HG03575 (cell line): ENCODE results near the gene LRPAP1.

Source experiments
- ATAC-seq: cut with Tn5 transposase; IDR thresholded peaks from one replicate; pipeline ENCODE4 v1.9.1; 2021; ENCODE audit not compliant: unreplicated experiment, insufficient number of reproducible peaks, low FRiP score; ENCODE audit errors: extremely low read depth

Gene LRPAP1

GRCh38 chr4:3522651-3523050 is 9.6 kb downstream of the LRPAP1 start:
- no peak for ATAC-seq

- no peak for ATAC-seq
Observed at GRCh38 chr4:3522326-3522640, 9.9 kb downstream of the LRPAP1 start.

- ATAC-seq, result no peak
Observed at GRCh38 chr4:3521621-3522325, 10.4 kb downstream of the LRPAP1 start.

DNA sequence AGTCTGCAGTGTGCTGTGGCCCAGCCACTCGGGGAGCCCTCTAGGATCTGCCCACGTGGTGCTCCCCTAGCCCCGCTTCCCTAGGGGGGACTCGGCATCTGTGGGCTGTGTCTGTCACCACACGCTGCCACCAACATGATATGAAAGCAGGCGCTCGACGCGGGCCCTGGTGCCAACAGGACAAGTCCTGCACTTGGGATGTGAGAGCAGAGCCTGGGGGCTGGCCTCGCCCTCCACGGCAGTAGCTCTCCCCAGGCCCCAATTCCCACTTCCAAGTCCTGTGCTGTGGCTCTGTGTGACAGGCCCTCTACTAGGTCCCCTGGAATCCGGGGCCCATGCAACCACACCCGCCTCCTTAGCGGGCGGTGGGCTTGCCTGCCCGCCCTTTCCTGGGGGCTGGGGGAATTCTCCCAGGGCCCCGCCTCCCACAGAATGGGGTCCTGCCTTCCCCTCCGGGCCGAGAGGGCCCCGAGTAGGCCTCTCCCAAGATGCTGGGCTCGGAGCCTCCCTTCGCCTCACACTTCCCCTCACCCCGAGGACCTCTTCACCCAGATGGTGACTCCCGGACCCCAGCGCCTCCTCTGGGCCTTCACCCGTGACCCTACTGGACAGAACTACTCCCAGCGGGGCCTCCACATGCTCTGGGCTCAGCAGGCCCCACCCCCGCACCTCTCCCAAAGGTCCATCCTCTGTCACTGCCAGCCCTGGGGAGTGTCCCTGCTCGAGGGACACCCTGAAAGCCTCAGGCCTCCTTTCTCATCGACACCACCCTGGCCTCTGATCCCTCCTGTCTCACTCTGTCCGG is 11.2 kb downstream of the LRPAP1 start:
- ATAC-seq, result no peak

GRCh38 chr4:3520276-3520675 is 11.9 kb downstream of the LRPAP1 start:
- ATAC-seq, result no peak

DNA sequence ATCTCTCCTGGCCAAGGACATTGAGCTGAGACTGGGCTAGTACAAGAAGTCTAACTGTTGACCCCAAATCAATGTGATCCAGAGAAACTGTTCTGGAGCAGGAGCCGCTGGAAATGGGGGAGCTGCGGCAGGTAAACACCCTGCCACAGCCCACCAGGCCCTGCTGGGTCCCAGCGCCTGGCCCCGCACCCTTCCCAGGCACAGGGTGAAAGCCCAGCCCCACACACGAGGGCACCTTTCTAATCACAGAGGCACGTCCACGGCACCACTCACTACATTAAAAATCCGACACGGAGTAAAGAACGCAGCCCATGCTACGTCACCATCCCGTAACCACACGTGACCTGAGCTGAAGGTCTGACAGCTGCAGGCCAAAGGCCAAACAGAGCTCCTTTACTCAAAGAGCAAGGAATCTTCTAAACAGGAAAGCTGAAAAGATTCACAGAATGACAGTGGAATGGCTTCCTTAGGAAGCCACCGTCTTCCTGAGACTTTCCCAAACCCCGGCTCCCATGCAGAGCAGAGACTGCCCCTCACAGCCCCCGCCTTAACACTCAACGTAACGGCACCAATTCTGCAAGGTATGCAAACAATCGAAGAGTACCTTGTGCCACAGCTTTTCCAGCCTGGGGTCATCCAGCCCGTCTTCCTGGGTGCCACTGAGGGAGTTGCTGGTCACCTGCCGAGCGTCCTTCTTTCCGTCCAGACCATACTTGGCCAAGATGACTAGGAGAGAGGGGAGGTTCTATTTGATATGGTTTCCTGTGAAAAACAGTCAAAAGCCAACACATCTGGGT is 12.6 kb downstream of the LRPAP1 start:
- ATAC-seq, result no peak

GRCh38 chr4:3518941-3519340 is 13.3 kb downstream of the LRPAP1 start:
- no peak for ATAC-seq

DNA sequence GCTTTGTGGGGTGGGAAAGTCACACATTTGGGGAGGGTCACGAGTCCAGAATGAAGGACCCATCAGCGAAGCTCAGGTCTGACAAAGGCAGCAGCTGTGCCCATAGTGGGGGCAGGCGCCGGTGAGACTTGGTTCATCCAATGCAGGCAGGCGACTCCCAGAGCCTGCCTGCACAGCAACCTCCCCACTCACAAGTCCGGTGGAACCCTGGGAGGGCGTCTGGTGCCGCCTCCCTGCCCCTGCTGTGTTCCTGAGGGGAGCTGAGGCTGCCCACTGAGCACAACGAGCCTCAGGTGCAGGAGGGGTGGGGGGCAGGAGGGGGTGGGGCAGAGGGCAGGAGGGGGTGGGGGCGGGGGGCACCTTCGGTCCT is 13.7 kb downstream of the LRPAP1 start:
- ATAC-seq, result no peak

GRCh38 chr4:3517731-3518510 is 14.3 kb downstream of the LRPAP1 start:
- ATAC-seq, result no peak

GRCh38 chr4:3516836-3517730 is 15.1 kb downstream of the LRPAP1 start:
- ATAC-seq, result no peak

GRCh38 chr4:3516061-3516835 is 16.0 kb downstream of the LRPAP1 start:
- no peak for ATAC-seq

- ATAC-seq, result no peak
Observed at GRCh38 chr4:3515646-3516045, 16.6 kb downstream of the LRPAP1 start.

GRCh38 chr4:3514806-3515501 is 17.3 kb downstream of the LRPAP1 start:
- ATAC-seq, result no peak

DNA sequence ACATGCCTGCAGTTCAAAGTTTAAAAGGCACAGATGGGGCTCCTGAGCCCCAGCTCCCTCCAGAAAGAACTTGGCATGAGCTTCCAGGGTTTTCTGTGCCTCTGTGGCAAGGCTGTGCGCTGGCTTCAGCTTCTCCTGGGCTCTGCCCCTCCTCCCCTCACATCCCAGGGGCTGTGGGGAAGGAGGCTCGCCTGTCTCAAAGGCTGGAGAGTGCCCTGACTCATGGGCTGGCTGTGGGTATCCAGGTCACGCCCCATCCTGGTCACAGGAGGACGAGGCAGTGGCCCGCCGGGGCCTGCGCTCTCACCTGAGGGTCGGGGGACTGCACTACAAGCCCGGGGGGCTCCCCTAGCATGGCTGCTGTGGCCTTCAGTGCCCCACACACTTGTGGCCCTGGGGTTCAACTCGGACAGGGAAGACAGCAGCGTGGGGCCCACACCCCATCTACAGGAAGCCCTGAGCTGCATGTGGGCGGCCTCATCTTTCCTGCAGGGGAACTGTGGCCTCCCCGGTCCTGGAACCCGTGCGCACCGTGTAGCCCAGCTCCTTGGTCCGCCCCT is 17.9 kb downstream of the LRPAP1 start:
- ATAC-seq, result no peak

DNA sequence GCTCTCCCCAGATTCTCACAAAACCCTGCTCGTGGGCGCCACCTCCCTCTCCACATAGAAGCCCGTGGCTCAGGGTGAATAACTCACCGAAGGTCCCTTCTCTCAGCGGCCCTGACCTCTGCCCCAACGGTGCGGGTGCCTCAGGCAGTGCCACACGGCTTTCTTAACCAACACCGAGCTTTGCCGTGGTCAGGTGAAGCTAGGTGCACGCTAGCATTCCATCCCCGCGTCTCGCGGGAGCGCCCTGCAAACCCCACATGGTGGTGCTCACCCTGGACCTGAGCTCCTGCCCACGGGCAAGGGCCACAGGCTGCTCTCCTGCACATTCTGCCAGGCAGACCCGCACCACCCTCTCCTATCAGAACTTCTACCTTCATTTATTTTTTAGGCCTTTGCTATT is 18.4 kb downstream of the LRPAP1 start:
- ATAC-seq, result no peak

DNA sequence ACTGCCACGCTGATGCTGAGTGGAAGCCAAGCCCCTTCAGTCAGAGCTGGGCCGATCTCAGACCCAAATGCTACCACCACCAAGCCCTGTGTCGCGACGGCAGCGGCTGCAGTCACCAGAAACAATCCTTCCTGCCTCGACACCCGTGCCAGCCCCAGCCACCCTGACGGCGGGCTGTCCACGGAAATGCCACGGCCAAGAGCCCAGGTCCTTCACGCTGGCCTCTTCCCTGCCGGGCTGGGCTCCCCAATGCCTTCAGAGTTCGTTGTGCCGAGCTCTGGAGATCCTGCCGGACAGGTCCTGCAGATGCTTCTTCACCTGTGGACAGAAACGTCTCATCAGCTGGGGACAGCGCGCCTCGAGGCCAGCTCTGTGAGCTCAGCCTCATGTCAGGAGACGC is 19.5 kb downstream of the LRPAP1 start:
- no peak for ATAC-seq

GRCh38 chr4:3512279-3512678 is 19.9 kb downstream of the LRPAP1 start:
- ATAC-seq, result no peak
